Kidney (tissue), 14 donors: ENCODE results near the gene TPPP3. TPM values are rescaled to one million over a fixed set of nuclear protein-coding genes. Genes with fewer than 3 reads are reported as not detected.

Experiments used
- DNase-seq, 5 donors: peaks; one replicate each; pipeline ENCODE4 v3.0.0-alpha.2; 2013 to 2020
- FAIRE-seq: peaks from 2 replicates; lab custom pipeline; 2012; peaks lifted over from hg19 to GRCh38; lab: Jason Lieb, UNC
- H3K27ac ChIP-seq, 2 donors: one replicate each; pipeline ENCODE4 v1.7.0; 2013; ENCODE audit warnings: low read depth in 2 of 2, low read length in 2 of 2, inconsistent platforms in 1 of 2
- H3K27me3 ChIP-seq: one replicate; pipeline ENCODE4 v1.7.1; 2013; ENCODE audit warnings: low read length, inconsistent platforms; ENCODE audit not compliant: control insufficient read depth, insufficient read depth
- H3K36me3 ChIP-seq, 3 donors: one replicate each; pipeline versions ENCODE4 v1.7.0 to v1.7.1; 2013; ENCODE audit warnings: low read length in 3 of 3, control low read depth in 1 of 3, inconsistent platforms in 1 of 3; ENCODE audit not compliant: insufficient read depth in 3 of 3, control insufficient read depth in 2 of 3
- H3K4me1 ChIP-seq, 3 donors: one replicate each; pipeline versions ENCODE4 v1.7.0 to v1.7.1; 2013; ENCODE audit warnings: low read length in 3 of 3, inconsistent platforms in 1 of 3, low read depth in 1 of 3; ENCODE audit not compliant: control insufficient read depth in 2 of 3, insufficient read depth in 2 of 3
- H3K4me3 ChIP-seq, 3 donors: one replicate each; pipeline versions ENCODE4 v1.7.0 to v1.8.1; 2013; ENCODE audit warnings: low read length in 3 of 3, control low read depth in 1 of 3, inconsistent platforms in 1 of 3
- H3K9ac ChIP-seq, 3 donors: one replicate each; pipeline versions ENCODE4 v1.7.0 to v1.7.1; 2013; ENCODE audit warnings: low read length in 3 of 3, control low read depth in 1 of 3, inconsistent platforms in 1 of 3
- H3K9me3 ChIP-seq, 3 donors: one replicate each; pipeline versions ENCODE4 v1.7.0 to v1.7.1; 2013; ENCODE audit warnings: low read length in 3 of 3, control low read depth in 1 of 3, inconsistent platforms in 1 of 3; ENCODE audit not compliant: control insufficient read depth in 2 of 3, insufficient read depth in 1 of 3
- CTCF ChIP-seq: IDR thresholded peaks from 3 replicates; pipeline ENCODE4 v1.5.1; 2012; ENCODE audit warnings: mild to moderate bottlenecking, moderate library complexity, borderline replicate concordance; ENCODE audit not compliant: insufficient read depth; ENCODE audit errors: extremely low read depth
- intact Hi-C: fragments of 100-400 bp; cut with DNase I; formaldehyde crosslinking; loops from one replicate; pipeline ENCODE4 v1.11.1; 2022
- polyA plus RNA-seq: library from polyadenylated mRNA; stranded (reverse); fragments of 350-450 nt; fragmentation: Illumina TruSeq; extraction: RNeasy Lipid Tissue Mini Kit (QIAGEN cat#74804); gene quantifications from one replicate; pipeline ENCODE4 v1.2.3, GENCODE V29; 2014; ENCODE audit warnings: low read depth, low replicate concordance; ENCODE audit not compliant: insufficient read depth
- total RNA-seq: library from RNA; stranded (reverse); fragmentation: NEBNext Ultra II Directional; extraction: Animal tissue kit (Norgen Biotek cat#: 25700); gene quantifications from one replicate; pipeline ENCODE4 v1.2.1, GENCODE V29; 2021
- donor health status: control.
- donor health status: control.
- donor health status: control.
- donor health status: control.
- donor health status: control.
- donor health status: DM: yes; HTN: yes; CAD: no.
- donor health status: Normal renal cell carcinoma (clear cell type).

Gene TPPP3
- total and polyA plus RNA-seq, 2 donors from 2014 or later = 8.2 to 108 TPM

- DNase-seq (no peak), FAIRE-seq (no peak)
- Histone ChIP-seq H3K27ac (no peak overlapping the region), H3K4me3 (no peak overlapping the region), H3K9ac (no peak overlapping the region), H3K4me1 (peaks cover 0 to 16% (median 0%) of the 10 kb centered on the region in 3 donors), H3K9me3 (no peaks in the 10 kb centered on the region), H3K27me3 (no peaks in the 10 kb centered on the region), H3K36me3 (no peaks in the 10 kb centered on the region)
- no peak for TF ChIP-seq CTCF
- intact Hi-C loops = no loop called here
Measured at GRCh38 chr16:67389911-67390815, 3.1 kb downstream of the TPPP3 start.

DNA sequence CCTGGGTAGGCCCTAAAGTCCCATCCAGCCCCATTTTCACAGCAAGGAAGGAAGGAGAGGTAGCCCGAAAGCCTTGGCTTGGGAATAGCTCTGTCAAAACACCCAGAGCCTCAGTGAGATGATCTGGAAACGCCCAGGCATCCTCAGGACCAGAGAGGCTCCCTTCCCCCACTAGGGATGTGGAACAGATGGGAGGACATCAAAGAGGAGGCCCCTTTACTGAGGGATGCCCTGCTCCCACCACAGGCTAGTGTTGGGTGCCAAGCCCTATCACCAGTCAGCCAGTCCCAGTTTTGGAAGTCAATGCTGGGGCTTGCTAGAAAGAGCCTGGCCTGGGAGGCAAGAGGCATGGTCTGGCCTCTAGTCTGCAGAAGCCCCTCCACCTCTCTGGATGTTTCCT lies 4.7 kb downstream of the TPPP3 start:
- Histone ChIP-seq H3K4me3 (no peak overlapping the region), H3K27ac (no peak overlapping the region), H3K9me3 (no peaks in the 10 kb centered on the region), H3K9ac (no peak overlapping the region), H3K27me3 (no peaks in the 10 kb centered on the region), H3K36me3 (no peaks in the 10 kb centered on the region), H3K4me1 (peaks cover 0 to 11% (median 0%) of the 10 kb centered on the region in 3 donors)
- DNase-seq (peak in 1 of 5 donors; percentile 21), FAIRE-seq (no peak)
- intact Hi-C loops = no loop called here
- no peak for TF ChIP-seq CTCF

GRCh38 chr16:67388191-67388590 lies 5.1 kb downstream of the TPPP3 start:
- intact Hi-C loops = no loop called here

More at GRCh38 chr16:67388191-67388590, 5.1 kb downstream of the TPPP3 start:
- Histone ChIP-seq H3K4me3 (no peak overlapping the region), H3K9me3 (no peaks in the 10 kb centered on the region), H3K4me1 (peaks cover 0 to 8% (median 0%) of the 10 kb centered on the region in 3 donors), H3K27me3 (no peaks in the 10 kb centered on the region), H3K9ac (no peak overlapping the region), H3K27ac (no peak overlapping the region), H3K36me3 (no peaks in the 10 kb centered on the region)
- no peak for DNase-seq
- FAIRE-seq = no peak
- no peak for TF ChIP-seq CTCF
